Myocyte (in vitro differentiated cells): ENCODE measurements around the gene MCFD2. TPM values are rescaled to one million over a fixed set of nuclear protein-coding genes. Genes with fewer than 3 reads are reported as not detected.

Experiments
- DNase-seq: peaks from one replicate; pipeline ENCODE4 v3.0.0-alpha.2; 2012; ENCODE audit warnings: low read depth
- polyA plus RNA-seq: library from polyadenylated mRNA; unstranded; fragments of >200 nt; gene quantifications from one replicate; pipeline ENCODE4 v1.2.1, GENCODE V29; 2012; ENCODE audit warnings: missing spikeins
- total RNA-seq: library from RNA; depleted of rRNA; stranded (reverse); fragments of >200 nt; gene quantifications from 2 replicates; pipeline ENCODE4 v1.2.3, GENCODE V29; 2014

The MCFD2 gene
- total RNA-seq, result 51.8 and 66.7 TPM in 2 replicates
- polyA plus RNA-seq, result 63.8 TPM

- DNase-seq, result peak; percentile 57
Measured at GRCh38 chr2:46915281-46915810, at the start of gene MCFD2. Gene MCFD2, minus strand, starts transcription at chr2:46915806. Its CDS starts 6,635 bp downstream, at chr2:46909171.

GRCh38 chr2:46964835-46965560 lies 49.4 kb upstream of the MCFD2 start:
- DNase-seq, result no peak

GRCh38 chr2:46963941-46964673 lies 48.5 kb upstream of the MCFD2 start:
- no peak for DNase-seq

GRCh38 chr2:46963210-46963609 lies 47.6 kb upstream of the MCFD2 start:
- no peak for DNase-seq

- DNase-seq, result no peak
Measured at GRCh38 chr2:46962751-46963150, 47.1 kb upstream of the MCFD2 start.

GRCh38 chr2:46960618-46961017 lies 45.0 kb upstream of the MCFD2 start:
- DNase-seq, result no peak

GRCh38 chr2:46958431-46959017 lies 42.9 kb upstream of the MCFD2 start:
- DNase-seq, result no peak

GRCh38 chr2:46956981-46957531 lies 41.5 kb upstream of the MCFD2 start:
- DNase-seq, result no peak

- no peak for DNase-seq
Measured at GRCh38 chr2:46955764-46956163, 40.2 kb upstream of the MCFD2 start.

GRCh38 chr2:46954951-46955571 lies 39.5 kb upstream of the MCFD2 start:
- peak; percentile 90 for DNase-seq

GRCh38 chr2:46952171-46952570 lies 36.6 kb upstream of the MCFD2 start:
- DNase-seq, result no peak

- DNase-seq, result no peak
Measured at GRCh38 chr2:46951290-46952064, 35.9 kb upstream of the MCFD2 start.

- DNase-seq, result no peak
Measured at GRCh38 chr2:46950314-46950713, 34.7 kb upstream of the MCFD2 start.

- DNase-seq, result no peak
Measured at GRCh38 chr2:46947841-46948240, 32.2 kb upstream of the MCFD2 start.

GRCh38 chr2:46945671-46946070 lies 30.1 kb upstream of the MCFD2 start:
- DNase-seq, result no peak

- DNase-seq, result no peak
Measured at GRCh38 chr2:46943881-46944798, 28.5 kb upstream of the MCFD2 start.

- no peak for DNase-seq
Measured at GRCh38 chr2:46942891-46943626, 27.5 kb upstream of the MCFD2 start.

- DNase-seq, result peak; percentile 27
Measured at GRCh38 chr2:46942143-46942526, 26.5 kb upstream of the MCFD2 start.
